ENCODE data around the gene ZMYND8.
A peak's percentile ranks its signal among the peaks of the same experiment; 100 is the strongest.
"Not testable (repeated sequence)": the region's sequence is repeated elsewhere in the genome, so short reads cannot be mapped to it uniquely, and the experiment has no call there.

The ZMYND8 gene

GRCh38 chr20:47282864-47283263 lies 73.6 kb downstream of the ZMYND8 start:
- no peak for DNase-seq

DNA sequence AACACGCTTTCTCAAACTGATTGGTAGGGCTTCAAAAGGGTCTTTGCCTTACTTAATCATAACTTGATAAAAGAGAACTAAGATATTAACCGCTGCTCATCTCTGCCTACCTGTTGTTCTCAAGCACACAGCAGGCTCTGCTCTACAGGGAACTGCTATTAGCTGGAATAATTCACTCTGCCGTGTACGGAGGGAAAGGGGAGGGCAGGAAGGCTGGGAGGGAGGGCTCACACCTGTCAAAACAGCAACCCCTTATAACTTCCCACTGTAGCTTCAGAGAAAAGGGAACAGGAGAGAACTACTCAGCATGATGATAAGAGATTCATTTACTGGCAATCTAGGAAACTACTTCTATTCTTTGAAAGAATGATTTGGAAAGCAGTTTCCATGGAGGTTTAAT lies 75.1 kb downstream of the ZMYND8 start:
- DNase-seq: no peak

DNA sequence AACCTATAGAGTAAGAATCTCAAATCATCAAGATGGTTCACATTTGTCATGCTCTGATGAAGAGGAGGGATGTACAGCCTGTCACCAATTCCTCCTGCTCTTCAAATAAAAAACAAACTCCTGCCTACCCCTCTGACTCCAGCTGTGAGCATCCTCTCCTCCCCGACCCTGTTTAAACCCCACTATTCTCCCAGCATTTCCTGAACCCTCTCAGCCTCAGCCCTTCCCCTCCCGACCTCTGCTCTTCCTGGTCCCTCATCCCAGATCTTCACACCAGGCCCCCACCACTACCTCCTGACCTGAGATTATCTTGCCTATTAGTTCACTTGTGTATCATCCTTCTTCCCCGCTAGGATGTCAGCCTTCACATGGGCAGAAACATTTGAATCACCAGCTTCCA lies 75.8 kb downstream of the ZMYND8 start:
- DNase-seq: no peak

GRCh38 chr20:47280228-47280627 lies 76.3 kb downstream of the ZMYND8 start:
- DNase-seq: no peak

- DNase-seq: peak; percentile 37
Observed at GRCh38 chr20:47278907-47279348, 77.6 kb downstream of the ZMYND8 start.

GRCh38 chr20:47277535-47277872 lies 79.0 kb downstream of the ZMYND8 start:
- not testable (repeated sequence) for DNase-seq

- DNase-seq: peak; percentile 89
Observed at GRCh38 chr20:47276851-47277534, 79.5 kb downstream of the ZMYND8 start.

DNA sequence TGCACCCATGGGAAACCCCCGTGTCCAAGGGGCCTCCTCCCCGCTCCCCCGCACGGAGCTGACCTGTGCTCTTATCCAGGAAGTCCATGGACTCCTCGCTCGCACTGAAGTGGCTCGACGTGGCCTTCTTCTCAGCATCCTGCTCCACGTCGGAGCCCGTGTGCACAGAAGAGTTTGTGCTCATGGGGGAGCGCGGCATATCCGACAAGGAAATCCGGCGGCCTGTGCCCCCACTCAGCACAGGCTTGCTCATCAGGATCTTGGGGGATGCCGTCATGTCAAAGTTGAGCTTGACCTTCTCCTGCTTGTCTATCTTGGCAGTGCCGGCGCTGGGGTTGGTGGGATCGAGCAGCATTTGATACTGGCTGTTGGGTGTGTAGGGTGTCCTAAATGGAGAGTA lies 80.2 kb downstream of the ZMYND8 start:
- DNase-seq: no peak

DNA sequence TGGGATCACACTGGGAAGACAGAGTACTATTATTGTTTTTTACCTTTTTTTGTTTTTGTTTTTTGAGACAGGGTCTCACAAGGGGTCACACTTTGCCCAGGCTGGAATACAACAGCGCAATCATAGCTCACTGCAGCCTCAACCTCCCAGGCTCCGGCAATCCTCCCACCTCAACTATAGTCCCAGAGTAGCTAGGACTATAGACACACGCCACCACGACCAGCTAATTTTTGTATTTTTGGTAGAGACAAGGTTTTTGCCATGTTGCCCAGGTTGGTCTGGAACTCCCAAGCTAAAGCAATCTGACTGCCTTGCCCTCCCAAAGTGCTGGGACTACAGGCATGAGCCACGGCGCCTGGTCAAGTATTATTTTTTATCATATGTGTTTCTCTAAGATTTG lies 81.0 kb downstream of the ZMYND8 start:
- no peak for DNase-seq

- DNase-seq: peak; percentile 96
Observed at GRCh38 chr20:47274401-47275108, 81.9 kb downstream of the ZMYND8 start.

GRCh38 chr20:47273591-47274235 lies 82.8 kb downstream of the ZMYND8 start:
- DNase-seq: peak; percentile 82

GRCh38 chr20:47272893-47273590 lies 83.5 kb downstream of the ZMYND8 start:
- DNase-seq: peak; percentile 78

DNA sequence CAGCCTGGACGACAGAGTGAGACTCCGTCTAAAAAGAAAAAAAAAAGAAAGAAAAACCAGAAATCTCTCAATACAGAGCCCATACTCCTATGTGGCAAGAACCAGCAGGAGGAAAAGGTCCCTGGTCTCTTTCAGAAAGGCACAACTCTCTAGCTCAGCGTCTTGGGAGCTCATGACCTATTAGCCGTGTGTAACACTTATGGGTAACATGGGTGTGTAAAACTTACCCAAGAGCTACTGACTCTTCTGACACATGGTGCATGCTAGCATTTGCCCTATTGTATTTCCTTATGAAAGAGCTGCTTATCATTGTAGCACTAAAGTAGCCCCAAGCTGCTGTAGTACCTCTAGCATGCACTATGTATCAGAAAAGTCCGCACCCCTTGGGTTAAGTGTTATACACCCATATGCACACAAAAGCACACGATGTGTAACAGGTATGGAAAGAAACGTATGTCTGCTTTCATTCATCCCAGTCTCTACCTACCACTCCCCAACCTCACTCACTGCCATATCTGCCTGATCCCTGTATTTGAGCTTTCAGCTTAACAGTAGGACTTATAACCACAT lies 85.4 kb downstream of the ZMYND8 start:
- DNase-seq: no peak

DNA sequence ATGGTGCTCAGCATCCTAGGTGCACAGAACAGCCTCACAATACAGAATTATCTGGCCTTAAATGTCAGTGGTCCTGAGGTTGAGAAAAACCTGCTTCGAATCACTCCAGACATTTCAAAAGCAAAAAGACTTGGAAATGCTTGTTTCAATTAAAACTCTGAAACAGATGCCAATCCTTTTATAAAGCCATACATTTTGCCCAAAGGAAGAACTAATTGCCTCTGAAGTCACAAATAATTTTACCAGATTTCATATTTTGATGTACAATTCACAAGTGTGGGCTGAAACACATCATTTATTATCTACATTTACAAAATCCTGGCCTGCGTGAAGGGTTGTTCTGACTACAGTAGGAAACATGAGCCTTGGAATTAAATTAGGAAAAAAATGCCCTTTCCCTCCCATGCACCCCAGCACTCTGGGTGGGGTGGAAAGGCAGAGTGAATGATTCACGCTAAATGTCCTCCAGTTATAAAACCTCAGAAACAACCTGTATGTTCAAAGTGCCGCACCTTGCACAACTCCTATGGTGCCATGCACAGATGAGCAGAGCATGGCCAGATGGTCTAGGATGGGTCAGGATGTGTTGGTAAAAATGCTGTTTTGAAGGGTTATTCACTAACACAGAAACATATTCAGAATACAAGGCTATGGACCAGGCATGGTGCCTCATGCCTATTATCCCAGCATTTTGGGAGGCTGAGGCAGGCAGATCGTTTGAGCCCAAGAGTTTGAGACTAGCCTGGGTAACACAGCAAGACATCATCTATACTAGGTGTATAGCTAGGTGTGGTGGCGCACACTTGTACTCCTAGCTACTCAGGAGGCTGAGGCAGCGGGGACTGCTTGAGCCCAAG lies 87.0 kb downstream of the ZMYND8 start:
- DNase-seq: no peak

DNA sequence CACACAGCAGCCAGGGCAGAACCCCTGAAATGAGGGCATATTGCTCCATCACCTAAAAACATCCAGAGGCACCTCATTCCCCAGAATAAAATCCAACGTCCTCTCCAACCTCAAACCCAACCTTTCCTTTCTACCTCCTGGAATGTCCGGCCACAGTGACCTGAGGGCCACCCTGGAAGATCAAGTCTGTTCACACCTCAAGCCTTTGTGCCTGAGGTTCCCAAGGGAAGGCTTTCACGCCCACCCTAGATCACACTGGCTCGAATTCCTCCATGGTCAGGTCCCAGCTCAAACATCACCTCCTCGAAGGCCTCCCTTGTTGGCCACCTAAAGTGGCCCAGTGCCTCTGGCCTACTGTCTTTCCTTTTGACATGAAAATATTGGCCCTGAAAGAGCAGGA lies 88.9 kb downstream of the ZMYND8 start:
- no peak for DNase-seq

DNA sequence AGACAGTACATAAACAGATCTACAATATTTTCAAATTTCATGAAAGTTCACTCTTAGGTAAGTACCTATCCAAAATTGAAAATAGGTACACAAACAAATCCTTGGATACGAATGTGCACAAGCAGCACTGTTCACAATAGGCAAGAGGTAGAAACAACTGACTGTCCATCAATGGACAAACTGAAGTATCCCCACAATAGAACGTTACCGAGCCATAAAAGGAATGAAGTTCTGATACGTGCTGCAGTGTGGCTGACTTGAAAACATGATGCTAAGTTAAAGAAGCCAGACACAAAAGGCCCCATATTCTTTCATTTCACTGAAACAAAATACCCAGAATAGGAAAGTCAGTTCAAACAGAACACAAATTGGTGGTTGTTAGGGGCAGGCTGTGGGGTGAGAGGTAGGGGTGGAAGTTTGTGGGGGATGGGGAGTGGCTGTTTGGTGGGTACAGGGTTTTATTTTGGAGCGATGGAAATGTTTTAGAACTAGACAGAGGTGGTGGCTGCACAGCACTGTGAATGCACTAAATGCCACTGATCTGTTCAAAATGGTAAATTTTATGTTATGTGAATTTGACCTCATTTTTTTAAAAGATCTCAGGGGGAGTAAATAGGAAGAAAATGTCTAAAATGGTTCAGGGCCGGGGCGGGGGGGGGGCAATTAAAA lies 89.5 kb downstream of the ZMYND8 start:
- no peak for DNase-seq

- no peak for DNase-seq
Observed at GRCh38 chr20:47265984-47266383, 90.5 kb downstream of the ZMYND8 start.

- DNase-seq: no peak
Observed at GRCh38 chr20:47265214-47265613, 91.3 kb downstream of the ZMYND8 start.

GRCh38 chr20:47264137-47264769 lies 92.2 kb downstream of the ZMYND8 start:
- DNase-seq: peak; percentile 26

- no peak for DNase-seq
Observed at GRCh38 chr20:47263465-47264084, 92.9 kb downstream of the ZMYND8 start.

DNA sequence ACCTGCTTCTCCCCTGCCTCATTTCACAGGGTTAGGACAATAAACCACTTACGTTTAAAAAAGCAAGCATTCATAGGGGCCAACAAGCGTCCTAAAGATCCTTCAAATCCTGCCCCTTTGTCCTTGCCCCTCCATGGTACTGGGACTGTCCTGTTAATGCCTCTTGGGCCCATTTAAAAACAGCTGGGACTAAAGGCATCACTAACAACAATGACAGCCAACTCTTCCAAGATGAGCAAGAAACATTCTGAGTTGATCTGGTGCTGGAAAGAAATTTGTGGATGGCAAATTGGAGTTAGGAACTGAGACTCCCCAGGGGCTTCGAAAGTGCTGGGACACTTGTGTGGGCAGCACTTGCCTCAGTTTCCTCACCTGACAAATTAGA lies 93.4 kb downstream of the ZMYND8 start:
- DNase-seq: no peak

All from fibroblast of skin of right biceps (primary cell).